Measurements from ENCODE around the gene ERLIN1.
"Not testable (repeated sequence)": the region's sequence is repeated elsewhere in the genome, so short reads cannot be mapped to it uniquely, and the experiment has no call there.

The ERLIN1 gene

DNA sequence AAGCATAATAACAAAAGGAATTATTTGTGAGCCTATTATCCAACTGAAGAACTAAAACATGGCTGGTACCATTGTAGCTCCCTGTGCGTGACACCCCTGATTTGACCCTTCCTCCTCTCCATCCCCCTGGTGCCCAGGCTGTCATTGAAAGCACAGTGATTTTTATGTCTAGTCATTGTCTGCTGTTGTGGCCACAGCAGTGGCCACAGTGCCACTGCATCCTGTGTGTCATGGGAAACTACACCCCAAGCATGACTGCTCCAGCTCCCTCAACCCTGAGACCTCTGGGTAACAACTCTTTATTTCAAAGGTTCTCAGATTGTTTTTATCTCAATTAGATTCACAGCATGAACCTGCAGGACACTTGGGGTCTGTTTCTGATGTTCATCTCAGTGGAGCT, 52.0 kb downstream of the ERLIN1 start:
- DNase-seq (ENCODE audit: low read depth, low spot score), result no peak

GRCh38 chr10:100132427-100132826, 53.4 kb downstream of the ERLIN1 start:
- no peak for DNase-seq (ENCODE audit: low read depth, low spot score)

GRCh38 chr10:100131571-100131970, 54.3 kb downstream of the ERLIN1 start:
- no peak for DNase-seq (ENCODE audit: low read depth, low spot score)

GRCh38 chr10:100130831-100131230, 55.0 kb downstream of the ERLIN1 start:
- DNase-seq (ENCODE audit: low read depth, low spot score), result no peak

GRCh38 chr10:100129424-100129823, 56.4 kb downstream of the ERLIN1 start:
- no peak for DNase-seq (ENCODE audit: low read depth, low spot score)

- DNase-seq (ENCODE audit: low read depth, low spot score), result no peak
These were observed 56.9 kb downstream of the ERLIN1 start for GRCh38 chr10:100128951-100129350.

GRCh38 chr10:100125335-100125734, 60.5 kb downstream of the ERLIN1 start:
- DNase-seq (ENCODE audit: low read depth, low spot score), result not testable (repeated sequence)

GRCh38 chr10:100124097-100124496, 61.7 kb downstream of the ERLIN1 start:
- DNase-seq (ENCODE audit: low read depth, low spot score), result no peak

GRCh38 chr10:100122780-100123179, 63.0 kb downstream of the ERLIN1 start:
- no peak for DNase-seq (ENCODE audit: low read depth, low spot score)

GRCh38 chr10:100120550-100120949, 65.3 kb downstream of the ERLIN1 start:
- no peak for DNase-seq (ENCODE audit: low read depth, low spot score)

DNA sequence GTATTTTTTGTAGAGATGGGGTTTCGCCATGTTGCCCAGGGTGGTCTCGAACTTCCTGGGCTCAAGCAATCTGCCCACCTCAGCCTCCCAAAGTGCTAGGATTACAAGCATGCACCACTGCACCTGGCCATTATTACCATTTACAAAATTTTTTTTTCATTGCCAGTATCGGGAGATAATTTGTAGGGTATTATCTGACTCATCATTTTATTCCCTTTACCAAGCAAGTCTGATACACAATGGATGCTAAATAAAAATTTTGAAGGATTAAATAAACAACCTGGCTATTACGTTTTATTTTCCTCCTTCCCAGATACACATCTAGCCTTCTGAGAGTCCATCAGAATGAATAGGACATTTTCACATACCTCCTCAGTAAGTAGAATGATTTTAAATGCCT, 66.1 kb downstream of the ERLIN1 start:
- DNase-seq (ENCODE audit: low read depth, low spot score), result no peak

DNA sequence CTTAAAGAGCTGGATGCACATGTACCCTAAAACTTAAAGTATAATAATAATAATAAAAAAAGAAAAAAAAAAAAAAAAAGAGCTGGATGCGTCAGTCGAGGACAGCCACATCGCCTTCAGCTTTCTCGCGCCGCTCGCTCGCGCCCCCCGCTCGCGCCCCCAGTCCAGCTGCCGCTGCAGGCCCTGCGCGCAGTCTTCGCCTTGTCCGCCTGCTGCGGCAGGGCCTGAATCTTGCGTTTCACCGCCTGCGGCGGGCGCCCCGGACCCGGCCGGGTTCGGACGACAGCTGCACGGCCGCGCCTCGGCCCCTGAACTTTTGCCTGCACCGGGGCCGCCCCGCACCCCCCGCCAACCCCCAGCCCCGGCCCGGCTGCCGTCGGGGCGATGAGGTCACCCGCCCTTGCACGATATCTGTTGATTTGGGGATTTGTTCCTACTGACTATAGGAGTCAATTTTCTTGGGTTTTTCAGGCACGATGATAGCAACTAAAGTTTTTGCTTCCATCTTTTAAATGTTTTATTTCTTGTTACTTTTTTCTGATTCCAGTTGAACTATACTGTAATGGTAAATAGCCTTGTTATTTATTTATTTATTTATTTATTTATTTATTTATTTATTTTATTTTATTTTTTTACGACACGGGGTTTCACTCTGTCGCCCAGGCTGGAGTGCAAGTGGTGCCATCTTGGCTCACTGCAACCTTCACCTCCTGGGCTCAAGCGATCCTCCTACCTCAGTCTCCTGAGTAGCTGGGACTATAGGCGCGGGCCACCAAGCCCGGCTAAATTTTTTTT, 70.7 kb downstream of the ERLIN1 start:
- DNase-seq (ENCODE audit: low read depth, low spot score), result no peak

DNA sequence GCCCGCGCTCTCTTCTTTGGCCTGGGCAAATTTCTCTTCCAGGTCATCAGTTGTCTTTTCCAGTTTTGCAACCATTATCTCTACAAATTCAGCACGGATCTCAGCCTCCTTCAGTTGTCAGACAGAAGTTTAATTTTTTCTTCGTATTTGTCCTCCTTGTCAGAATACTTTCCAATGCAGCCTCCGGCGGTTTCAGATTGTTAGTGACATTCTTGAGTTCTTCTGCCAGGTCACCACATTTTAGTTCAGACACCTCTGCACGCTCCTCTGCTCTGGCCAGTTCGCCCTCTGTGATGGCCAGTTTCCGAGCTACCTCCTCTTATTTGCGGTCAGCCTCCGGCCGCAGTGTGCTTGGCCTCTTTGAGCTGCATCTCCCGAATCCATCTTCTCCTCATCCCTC, 71.4 kb downstream of the ERLIN1 start:
- no peak for DNase-seq (ENCODE audit: low read depth, low spot score)

GRCh38 chr10:100109670-100110069, 76.2 kb downstream of the ERLIN1 start:
- DNase-seq (ENCODE audit: low read depth, low spot score), result no peak

GRCh38 chr10:100106865-100107264, 79.0 kb downstream of the ERLIN1 start:
- no peak for DNase-seq (ENCODE audit: low read depth, low spot score)

DNA sequence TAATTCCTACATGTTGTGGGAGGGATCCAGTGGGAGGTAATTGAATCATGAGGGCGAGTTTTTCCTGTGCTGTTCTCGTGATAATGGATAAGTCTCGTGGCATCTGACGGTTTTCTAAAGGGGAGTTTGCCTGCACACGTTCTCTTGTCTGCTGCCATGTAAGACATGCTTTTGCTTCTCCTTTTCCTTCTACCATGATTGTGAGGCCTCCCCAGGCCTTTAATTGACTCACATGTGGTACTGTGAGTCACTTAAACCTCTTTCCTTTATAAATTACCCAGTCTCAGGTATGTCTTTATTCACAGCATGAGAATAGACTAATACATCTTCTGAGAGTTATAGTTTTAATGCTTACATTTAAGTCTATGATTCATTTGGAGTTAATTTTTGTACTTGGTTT, 81.5 kb downstream of the ERLIN1 start:
- DNase-seq (ENCODE audit: low read depth, low spot score), result no peak

DNA sequence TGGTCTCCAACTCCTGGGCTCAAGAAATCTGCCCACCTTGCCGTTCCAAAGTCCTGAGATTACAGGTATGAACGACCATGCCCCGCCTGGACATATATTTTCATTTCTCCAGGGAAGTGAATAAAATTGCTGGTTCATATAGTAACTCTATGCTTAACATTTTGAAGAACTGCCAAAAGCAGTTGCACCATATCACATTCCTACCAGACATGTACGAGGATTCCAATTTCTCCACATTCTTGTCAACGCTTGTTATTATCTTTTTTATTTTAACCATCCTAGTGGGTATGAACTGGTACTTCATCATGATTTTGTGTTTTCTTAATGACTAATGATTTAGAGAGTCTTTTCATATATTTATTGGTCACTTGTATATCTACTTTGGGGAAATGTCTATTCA, 82.2 kb downstream of the ERLIN1 start:
- DNase-seq (ENCODE audit: low read depth, low spot score), result no peak

DNA sequence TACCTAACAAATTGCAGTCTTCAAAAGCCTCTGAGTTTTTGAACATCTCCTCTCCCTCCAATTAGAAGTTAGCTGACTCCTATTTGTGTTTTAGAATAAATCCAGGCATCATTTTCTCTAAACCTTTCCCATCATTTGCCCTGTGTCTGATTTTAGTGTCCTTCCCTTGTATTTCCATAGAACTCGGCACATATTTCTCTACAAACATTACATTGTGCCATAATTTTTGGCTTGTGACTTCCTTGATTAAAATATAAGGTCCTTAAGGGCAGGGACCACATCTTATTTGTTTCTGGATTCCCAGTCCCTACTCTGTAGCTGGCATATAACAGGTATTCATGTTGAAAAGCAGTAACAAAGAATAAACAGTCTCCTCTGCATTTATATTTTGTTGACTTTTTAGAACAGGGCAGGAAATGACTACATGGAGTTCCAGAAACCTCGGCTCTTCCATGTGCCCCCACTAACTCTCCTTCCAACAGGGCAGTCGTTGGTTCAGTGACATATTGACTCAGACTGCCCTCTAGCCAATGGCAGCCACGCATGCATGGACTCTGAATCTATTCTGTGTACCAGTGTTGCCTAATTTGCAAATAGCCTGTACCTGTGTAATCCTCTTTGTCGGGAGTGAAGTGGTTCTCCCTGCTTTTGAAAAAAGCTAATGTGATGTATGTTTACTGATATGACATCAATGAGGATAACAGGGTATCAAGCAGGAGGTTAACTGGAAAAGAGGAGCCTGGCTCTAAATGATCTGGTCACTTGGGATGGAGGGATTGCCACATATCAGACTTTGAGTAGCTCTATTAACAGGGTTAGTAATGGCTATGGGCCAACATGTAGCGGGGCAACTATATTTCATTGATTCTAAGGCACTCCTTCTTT, 84.4 kb downstream of the ERLIN1 start:
- DNase-seq (ENCODE audit: low read depth, low spot score), result no peak

DNA sequence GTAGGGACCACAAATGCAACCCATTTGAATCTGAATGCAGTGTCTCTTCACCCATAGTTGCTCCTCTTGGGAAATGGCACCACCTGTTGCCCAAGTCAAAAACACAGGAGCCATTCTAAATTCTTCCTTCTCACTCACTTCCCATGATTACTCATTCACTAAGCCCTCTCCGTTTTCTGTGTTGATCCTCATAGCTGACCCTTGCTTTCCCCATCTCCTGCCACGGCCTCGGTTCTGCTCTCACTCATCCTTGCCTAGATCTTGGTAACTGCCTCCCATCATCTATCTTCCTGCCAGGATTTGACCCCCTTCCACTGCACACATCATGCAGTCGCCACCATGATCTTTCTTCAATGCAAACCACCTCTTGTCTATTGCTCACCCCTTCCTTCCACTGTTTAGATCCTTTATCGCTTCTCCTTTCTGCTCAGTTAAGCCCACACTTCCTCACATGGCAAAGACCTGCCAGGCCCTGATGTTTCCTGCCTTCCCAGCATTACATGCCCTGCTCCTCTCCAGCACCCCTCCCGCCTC, 85.1 kb downstream of the ERLIN1 start:
- DNase-seq (ENCODE audit: low read depth, low spot score), result no peak
